SK-N-SH (cell line): ENCODE results near the gene SDHA. TPM values are rescaled to one million over a fixed set of nuclear protein-coding genes. Genes with fewer than 3 reads are reported as not detected.

Experiments used
- CTCF ChIA-PET: fragments of 300-600, 350-600 bp; formaldehyde crosslinking; extraction: SDS; loops from one replicate; lab custom pipeline; 2021; lab: Yijun Ruan, JAX
- POLR2A ChIA-PET: fragments of 350-600 bp; sonication (Branson Sonifier 250); formaldehyde crosslinking; extraction: SDS; loops from one replicate; lab custom pipeline; 2020; ENCODE audit warnings: antibody characterized with exemption, inconsistent platforms; lab: Yijun Ruan, JAX
- DNase-seq: peaks from one replicate; pipeline ENCODE4 v3.0.0; 2012
- H2AFZ ChIP-seq: fragments of 200-600 bp; sonication (generic); 2 replicates; pipeline ENCODE4 v1.8.1; 2016; ENCODE audit warnings: antibody characterized with exemption, mild to moderate bottlenecking, low read depth
- H3F3A ChIP-seq: fragments of 200-600 bp; sonication (generic); replicated peaks from 2 replicates; pipeline ENCODE3; 2016; ENCODE audit warnings: antibody characterized with exemption, mild to moderate bottlenecking; ENCODE audit not compliant: insufficient read depth
- H3K27ac ChIP-seq, 2 experiments: fragments of 200-500 bp in 1 of 2; fragments of 200-600 bp in 1 of 2; sonication (Bioruptor generic) in 1 of 2; sonication (generic), shearing (Covaris generic) in 1 of 2; 2 replicates each; pipeline versions ENCODE4 v1.5.1 to v1.6.1; 2014 to 2016; ENCODE audit warnings: low read depth in 2 of 2, inconsistent platforms in 1 of 2, low read length in 1 of 2, mild to moderate bottlenecking in 1 of 2, mixed read lengths in 1 of 2
- H3K27me3 ChIP-seq: fragments of 200-600 bp; sonication (generic), shearing (Covaris generic); 2 replicates; pipeline ENCODE4 v1.6.1; 2016; ENCODE audit warnings: mixed run types; ENCODE audit not compliant: insufficient read depth
- H3K36me3 ChIP-seq, 2 experiments: fragments of 200-500 bp in 1 of 2; fragments of 200-600 bp in 1 of 2; sonication (Bioruptor generic) in 1 of 2; sonication (generic) in 1 of 2; replicated peaks in 1 of 2; 2 replicates each; pipeline versions ENCODE3 to v1.5.1; 2014 to 2016; ENCODE audit warnings: low read length in 1 of 2, mild to moderate bottlenecking in 1 of 2; ENCODE audit not compliant: insufficient read depth in 2 of 2, control insufficient read depth in 1 of 2
- H3K4me1 ChIP-seq, 2 experiments: fragments of 200-500 bp in 1 of 2; fragments of 200-600 bp in 1 of 2; sonication (Bioruptor generic) in 1 of 2; sonication (generic), shearing (Covaris generic) in 1 of 2; 2 replicates each; pipeline versions ENCODE4 v1.5.1 to v1.6.1; 2014 to 2016; ENCODE audit warnings: low read depth in 1 of 2, low read length in 1 of 2, mixed run types in 1 of 2; ENCODE audit not compliant: insufficient read depth in 2 of 2, control insufficient read depth in 1 of 2
- H3K4me2 ChIP-seq: fragments of 200-600 bp; sonication (generic), shearing (Covaris generic); 2 replicates; pipeline ENCODE4 v1.6.1; 2017; ENCODE audit warnings: mixed run types
- H3K4me3 ChIP-seq, 2 experiments: fragments of 200-500 bp in 1 of 2; fragments of 200-600 bp in 1 of 2; sonication (Bioruptor generic) in 1 of 2; sonication (generic), shearing (Covaris generic) in 1 of 2; 2 replicates each; pipeline versions ENCODE4 v1.5.1 to v1.8.1; 2014 to 2016; ENCODE audit warnings: low read depth in 2 of 2, inconsistent platforms in 1 of 2, low read length in 1 of 2, mild to moderate bottlenecking in 1 of 2, mixed read lengths in 1 of 2, moderate library complexity in 1 of 2
- H3K79me2 ChIP-seq: fragments of 200-600 bp; sonication (generic); 2 replicates; pipeline ENCODE4 v1.8.1; 2017; ENCODE audit warnings: mild to moderate bottlenecking; ENCODE audit not compliant: insufficient read depth
- H3K9ac ChIP-seq: fragments of 200-600 bp; sonication (generic); 2 replicates; pipeline ENCODE4 v1.6.1; 2017; ENCODE audit warnings: mixed run types
- H3K9me2 ChIP-seq: fragments of 200-600 bp; sonication (generic); 2 replicates; pipeline ENCODE4 v1.6.1; 2017; ENCODE audit warnings: mixed run types
- H3K9me3 ChIP-seq: fragments of 200-600 bp; sonication (generic); 2 replicates; pipeline ENCODE4 v1.6.1; 2017; ENCODE audit warnings: mixed run types, mild to moderate bottlenecking, moderate library complexity
- H4K20me1 ChIP-seq: fragments of 200-600 bp; sonication (generic); 2 replicates; pipeline ENCODE4 v1.6.1; 2017; ENCODE audit warnings: mild to moderate bottlenecking, mixed run types; ENCODE audit not compliant: insufficient read depth
- EZH2phosphoT487 ChIP-seq: fragments of 200-600 bp; sonication (generic); IDR thresholded peaks from 2 replicates; pipeline ENCODE4 v1.6.1; 2017; ENCODE audit warnings: low read depth, mixed run types, mild to moderate bottlenecking, antibody characterized with exemption, moderate library complexity, borderline replicate concordance
- FOSL2 ChIP-seq: IDR thresholded peaks from 2 replicates; pipeline ENCODE4 v1.4.0; 2012; ENCODE audit warnings: low read depth, mild to moderate bottlenecking, moderate library complexity, borderline replicate concordance
- FOXJ3 ChIP-seq: sonication (generic); formaldehyde crosslinking; IDR thresholded peaks from 2 replicates; pipeline ENCODE4 v1.5.1; 2020; ENCODE audit warnings: mild to moderate bottlenecking, missing genetic modification reagents
- FOXM1 ChIP-seq: IDR thresholded peaks from 2 replicates; pipeline ENCODE4 v1.4.0; 2012; ENCODE audit warnings: low read depth, mild to moderate bottlenecking
- GABPA ChIP-seq: IDR thresholded peaks from 2 replicates; pipeline ENCODE4 v1.4.0; 2012; ENCODE audit warnings: low read depth, mild to moderate bottlenecking
- GATA2 ChIP-seq: sonication (generic); formaldehyde crosslinking; IDR thresholded peaks from 2 replicates; pipeline ENCODE4 v1.5.0; 2020; ENCODE audit warnings: mild to moderate bottlenecking, missing genetic modification reagents
- JUND ChIP-seq: IDR thresholded peaks from 2 replicates; pipeline ENCODE4 v1.4.0; 2012
- MEF2A ChIP-seq: IDR thresholded peaks from 2 replicates; pipeline ENCODE4 v1.4.0; 2012; ENCODE audit warnings: low read depth, borderline replicate concordance
- MXI1 ChIP-seq: IDR thresholded peaks from 2 replicates; pipeline ENCODE4 v1.6.1; 2012; ENCODE audit warnings: mild to moderate bottlenecking, low read depth, low read length, improper control_type of control experiment
- PBX3 ChIP-seq: IDR thresholded peaks from 2 replicates; pipeline ENCODE4; 2012
- POLR2AphosphoS5 ChIP-seq: IDR thresholded peaks from 2 replicates; pipeline ENCODE4 v1.6.1; 2012; ENCODE audit warnings: low read depth, low read length
- RCOR1 ChIP-seq: fragments of 150-350 bp; IDR thresholded peaks from 2 replicates; pipeline ENCODE4 v1.6.1; 2017; ENCODE audit warnings: antibody characterized with exemption, low read length
- REST ChIP-seq: IDR thresholded peaks from 2 replicates; pipeline ENCODE4 v1.6.1; 2012; ENCODE audit warnings: mild to moderate bottlenecking, low read depth, low read length, moderate library complexity
- RFX5 ChIP-seq: IDR thresholded peaks from 2 replicates; pipeline ENCODE4 v1.6.1; 2012; ENCODE audit warnings: mild to moderate bottlenecking, improper control_type of control experiment, low read length
- SIN3A ChIP-seq: IDR thresholded peaks from 2 replicates; pipeline ENCODE4 v1.6.1; 2012; ENCODE audit warnings: low read depth, mild to moderate bottlenecking, low read length, moderate library complexity, borderline replicate concordance
- SMC3 ChIP-seq: IDR thresholded peaks from 2 replicates; pipeline ENCODE4 v1.6.1; 2012; ENCODE audit warnings: low read depth, low read length, improper control_type of control experiment
- TCF12 ChIP-seq: IDR thresholded peaks from 2 replicates; pipeline ENCODE4 v1.4.0; 2012
- TEAD4 ChIP-seq: IDR thresholded peaks from 2 replicates; pipeline ENCODE4 v1.4.0; 2012; ENCODE audit warnings: mild to moderate bottlenecking, borderline replicate concordance; ENCODE audit not compliant: insufficient read depth
- WGBS: methylation state at CpG from one replicate; pipeline ENCODE4 v1.1.6; 2017; ENCODE audit warnings: low lambda C conversion rate; 5-methylcytosine and 5-hydroxymethylcytosine counted together
- polyA plus RNA-seq, 3 experiments: library from polyadenylated mRNA; depleted of rRNA; stranded (reverse); fragments of >200 nt; gene quantifications; 2 replicates each; pipeline ENCODE4 v1.2.3, GENCODE V29; 2012
- TF ChIP-seq, protein P1 (sequence below): fragments of 150-350 bp; IDR thresholded peaks from 2 replicates; pipeline ENCODE4 v1.6.1; 2017; ENCODE audit warnings: antibody characterized with exemption, low read length, low read depth, borderline replicate concordance
- TF ChIP-seq, protein P2 (sequence below): IDR thresholded peaks from 2 replicates; pipeline ENCODE4 v1.4.0; 2012; ENCODE audit warnings: low read depth
- TF ChIP-seq, protein P3 (sequence below): fragments of 150-350 bp; IDR thresholded peaks from 2 replicates; pipeline ENCODE4 v1.6.1; 2016; ENCODE audit warnings: mild to moderate bottlenecking, low read depth, low read length

The SDHA gene
- polyA plus RNA-seq, 1 of the 3 experiments (the other 2 are of a cell fraction): 106 TPM

DNA sequence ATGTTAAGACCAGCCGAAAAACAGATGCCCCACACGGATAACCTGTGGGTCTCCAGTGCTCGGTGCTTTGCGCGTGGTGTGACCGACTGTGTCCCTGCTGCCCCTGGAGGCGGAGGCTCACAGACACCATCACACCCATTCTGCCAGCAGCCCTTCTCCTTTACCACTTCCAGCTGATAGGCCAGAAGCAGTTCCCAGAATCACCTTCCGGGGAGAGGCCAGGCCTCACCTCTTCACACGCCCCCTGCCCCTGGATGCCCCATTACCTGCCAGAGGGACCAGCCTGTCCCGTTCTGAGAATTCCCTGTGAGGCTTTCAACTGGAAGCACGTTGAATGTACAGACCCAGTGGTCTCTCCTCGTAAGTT is 48.4 kb upstream of the SDHA start:
- H3K4me1 ChIP-seq: peaks cover 0 to 15% of the 10 kb centered on the region in 2 experiments; a peak in 1 of 4 replicates
- H3K79me2 ChIP-seq: no peaks in the 10 kb centered on the region
- no peak overlapping the region for H3K9ac ChIP-seq
- ChIA-PET CTCF (interaction anchor here (1.1 kb wide), 1 partner anchor 19 kb away, joined by 4 read pairs; no protein-coding TSS in a partner anchor), POLR2A (no interaction called here)
- H3K9me2 ChIP-seq: no peaks in the 10 kb centered on the region
- no peak overlapping the region for H3K4me2 ChIP-seq
- H3K27me3 ChIP-seq: no peaks in the 10 kb centered on the region
- no peaks in the 10 kb centered on the region for H3K9me3 ChIP-seq
- TF ChIP-seq, protein P1, sequence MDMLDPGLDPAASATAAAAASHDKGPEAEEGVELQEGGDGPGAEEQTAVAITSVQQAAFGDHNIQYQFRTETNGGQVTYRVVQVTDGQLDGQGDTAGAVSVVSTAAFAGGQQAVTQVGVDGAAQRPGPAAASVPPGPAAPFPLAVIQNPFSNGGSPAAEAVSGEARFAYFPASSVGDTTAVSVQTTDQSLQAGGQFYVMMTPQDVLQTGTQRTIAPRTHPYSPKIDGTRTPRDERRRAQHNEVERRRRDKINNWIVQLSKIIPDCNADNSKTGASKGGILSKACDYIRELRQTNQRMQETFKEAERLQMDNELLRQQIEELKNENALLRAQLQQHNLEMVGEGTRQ: no peak
- TF ChIP-seq POLR2AphosphoS5: no peak
- TF ChIP-seq RCOR1: no peak
- no peak for TF ChIP-seq PBX3
- TF ChIP-seq GABPA: no peak
- no peak for TF ChIP-seq GATA2 (CRISPR knock-in tag)
- TF ChIP-seq, protein P2, sequence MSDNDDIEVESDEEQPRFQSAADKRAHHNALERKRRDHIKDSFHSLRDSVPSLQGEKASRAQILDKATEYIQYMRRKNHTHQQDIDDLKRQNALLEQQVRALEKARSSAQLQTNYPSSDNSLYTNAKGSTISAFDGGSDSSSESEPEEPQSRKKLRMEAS: no peak
- TF ChIP-seq JUND: no peak
- no peak for TF ChIP-seq TEAD4
- no peak for TF ChIP-seq FOXJ3 (CRISPR knock-in tag)
- TF ChIP-seq, all 33 proteins: peak for 0
- no peak overlapping the region for H3K4me3 ChIP-seq
- no peaks in the 10 kb centered on the region for H4K20me1 ChIP-seq
- no peak for DNase-seq
- no peak overlapping the region for H3K27ac ChIP-seq
- no peaks in the 10 kb centered on the region for H3K36me3 ChIP-seq
- H2AFZ ChIP-seq: no peak overlapping the region
- WGBS: 81% methylated on average over 5 of the region's 12 CpGs
- H3F3A ChIP-seq: no peaks in the 10 kb centered on the region

- 71% methylated on average over 7 of the region's 37 CpGs for WGBS
- no peaks in the 10 kb centered on the region for H3K9me3 ChIP-seq
- H3K27me3 ChIP-seq: no peaks in the 10 kb centered on the region
- no peaks in the 10 kb centered on the region for H3K79me2 ChIP-seq
- H2AFZ ChIP-seq: no peak overlapping the region
- H4K20me1 ChIP-seq: no peaks in the 10 kb centered on the region
- peaks cover 0 to 18% of the 10 kb centered on the region in 2 experiments; a peak in 1 of 4 replicates for H3K4me1 ChIP-seq
- POLR2A ChIA-PET: no interaction called here
- no peaks in the 10 kb centered on the region for H3K9me2 ChIP-seq
- H3K36me3 ChIP-seq: no peaks in the 10 kb centered on the region
- H3K4me3 ChIP-seq: no peak overlapping the region
- H3K4me2 ChIP-seq: no peak overlapping the region
- no peak overlapping the region for H3K27ac ChIP-seq
- no peaks in the 10 kb centered on the region for H3F3A ChIP-seq
- DNase-seq: no peak
- no peak overlapping the region for H3K9ac ChIP-seq
- CTCF ChIA-PET: no interaction called here
- TF ChIP-seq RFX5 (no peak), MEF2A (no peak), SMC3 (no peak), REST (no peak), FOXM1 (no peak), FOSL2 (no peak), POLR2AphosphoS5 (no peak), JUND (no peak), EZH2phosphoT487 (no peak), SIN3A (no peak), MXI1 (no peak), TCF12 (no peak)
- TF ChIP-seq, protein P3, sequence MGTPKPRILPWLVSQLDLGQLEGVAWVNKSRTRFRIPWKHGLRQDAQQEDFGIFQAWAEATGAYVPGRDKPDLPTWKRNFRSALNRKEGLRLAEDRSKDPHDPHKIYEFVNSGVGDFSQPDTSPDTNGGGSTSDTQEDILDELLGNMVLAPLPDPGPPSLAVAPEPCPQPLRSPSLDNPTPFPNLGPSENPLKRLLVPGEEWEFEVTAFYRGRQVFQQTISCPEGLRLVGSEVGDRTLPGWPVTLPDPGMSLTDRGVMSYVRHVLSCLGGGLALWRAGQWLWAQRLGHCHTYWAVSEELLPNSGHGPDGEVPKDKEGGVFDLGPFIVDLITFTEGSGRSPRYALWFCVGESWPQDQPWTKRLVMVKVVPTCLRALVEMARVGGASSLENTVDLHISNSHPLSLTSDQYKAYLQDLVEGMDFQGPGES: no peak
Observed at GRCh38 chr5:170971-171800, 46.9 kb upstream of the SDHA start.
